Measurements from ENCODE around the gene AMBRA1.

The AMBRA1 gene

DNA sequence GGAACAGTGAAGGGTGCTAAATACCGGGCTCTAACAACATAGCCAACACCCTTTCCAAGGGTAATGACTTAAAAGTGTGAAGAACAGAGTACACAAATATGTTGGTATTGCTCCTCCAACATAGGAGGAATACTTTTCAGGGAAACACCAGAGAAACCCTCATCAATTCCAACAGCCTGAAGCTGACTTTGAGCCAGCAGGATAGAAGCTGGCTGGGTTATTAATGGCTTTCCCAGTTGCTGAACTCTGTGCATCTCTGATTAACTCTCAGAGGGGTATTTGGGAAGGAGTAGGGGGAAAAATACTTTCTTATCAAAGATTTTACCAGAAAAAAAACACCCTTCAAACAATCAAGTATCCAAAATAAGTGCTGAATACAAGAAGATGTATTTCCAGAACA, 95.6 kb downstream of the AMBRA1 start:
- no peak for DNase-seq

DNA sequence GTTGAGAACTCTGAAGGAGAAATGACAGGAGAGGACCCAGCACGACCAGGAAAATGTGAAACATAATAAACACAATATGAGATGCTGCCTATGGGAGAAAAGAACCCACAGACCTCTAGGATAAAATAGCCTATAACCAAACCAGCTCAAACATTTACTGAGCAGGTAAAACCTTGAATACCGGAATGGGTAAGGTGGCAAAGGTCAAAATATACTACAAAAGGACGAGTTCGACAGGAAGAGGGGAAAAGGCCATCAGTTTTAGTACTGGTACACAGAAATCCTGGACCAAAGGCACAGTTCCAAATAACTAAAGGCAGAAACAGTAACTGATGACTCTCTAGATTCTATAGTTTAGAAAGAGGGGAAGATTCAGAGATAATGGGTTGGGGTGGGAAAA, 96.3 kb downstream of the AMBRA1 start:
- DNase-seq: no peak

DNA sequence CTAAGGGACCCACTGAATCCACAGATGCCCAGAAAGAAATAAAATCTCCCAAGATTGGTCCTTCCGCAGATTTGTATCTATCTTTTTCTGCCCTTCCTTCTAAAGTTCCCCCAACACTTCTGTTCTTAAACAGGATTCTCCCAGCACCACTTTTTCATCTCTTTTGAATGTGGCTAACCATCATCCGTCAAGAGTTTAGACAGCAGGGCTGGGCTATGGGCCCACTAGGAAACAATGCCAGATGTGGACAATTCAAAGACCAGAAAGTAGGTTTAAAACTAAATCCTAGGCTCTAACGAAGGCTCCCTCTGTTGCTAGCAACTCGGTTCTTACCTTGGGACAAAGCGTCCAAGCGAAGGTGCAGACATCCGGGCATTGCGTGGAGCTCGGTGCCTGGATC, 100.0 kb downstream of the AMBRA1 start:
- DNase-seq: no peak

DNA sequence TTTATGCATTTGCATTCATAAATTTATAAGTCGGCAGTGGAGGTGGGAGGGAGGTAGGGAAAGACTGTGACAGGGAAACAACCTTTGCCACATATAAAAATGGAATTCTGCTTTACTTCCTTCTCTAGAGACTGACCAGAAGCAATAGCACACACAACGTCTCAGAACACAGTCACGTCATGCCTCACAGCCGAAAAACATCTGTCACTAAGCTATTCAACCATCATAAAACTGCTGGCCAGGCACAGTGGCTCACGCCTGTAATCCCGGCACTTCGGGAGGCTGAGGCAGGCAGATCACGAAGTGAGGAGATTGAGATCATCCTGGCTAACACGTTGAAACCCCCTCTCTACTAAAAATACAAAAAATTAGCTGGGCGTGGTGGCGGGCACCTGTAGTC, 101.3 kb downstream of the AMBRA1 start:
- no peak for DNase-seq

DNA sequence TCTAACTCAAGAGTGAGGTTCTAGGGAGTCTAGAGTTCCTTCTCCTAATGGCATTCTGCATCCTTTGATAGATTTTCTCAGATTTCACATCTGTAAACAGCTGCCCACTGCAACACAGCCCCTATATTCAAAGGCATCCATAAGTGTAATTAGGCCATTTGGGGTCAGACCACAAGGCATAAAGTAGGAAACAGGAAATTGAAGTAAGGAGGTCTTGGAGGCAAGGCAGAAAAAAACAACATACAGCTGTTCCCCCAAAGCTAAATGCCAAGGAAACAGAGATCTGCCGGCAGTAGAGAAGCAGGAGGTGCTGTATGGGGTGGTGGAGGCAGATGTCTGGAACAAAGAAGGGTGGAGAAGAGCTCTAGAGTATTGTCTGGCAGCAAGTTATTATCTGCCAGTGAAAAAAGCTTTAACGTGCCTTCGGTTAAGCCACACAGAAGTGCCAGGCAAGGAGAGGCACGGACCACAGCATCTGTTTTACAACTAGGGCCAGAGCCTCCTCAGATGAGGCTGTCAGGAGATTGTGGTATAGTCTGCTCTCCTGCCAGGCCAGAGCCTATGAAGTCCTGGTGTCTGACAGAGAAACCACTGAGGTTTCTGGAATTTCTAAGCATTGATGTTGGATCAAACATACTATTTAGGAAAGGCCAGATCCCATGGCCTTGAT, 102.0 kb downstream of the AMBRA1 start:
- DNase-seq: no peak

DNA sequence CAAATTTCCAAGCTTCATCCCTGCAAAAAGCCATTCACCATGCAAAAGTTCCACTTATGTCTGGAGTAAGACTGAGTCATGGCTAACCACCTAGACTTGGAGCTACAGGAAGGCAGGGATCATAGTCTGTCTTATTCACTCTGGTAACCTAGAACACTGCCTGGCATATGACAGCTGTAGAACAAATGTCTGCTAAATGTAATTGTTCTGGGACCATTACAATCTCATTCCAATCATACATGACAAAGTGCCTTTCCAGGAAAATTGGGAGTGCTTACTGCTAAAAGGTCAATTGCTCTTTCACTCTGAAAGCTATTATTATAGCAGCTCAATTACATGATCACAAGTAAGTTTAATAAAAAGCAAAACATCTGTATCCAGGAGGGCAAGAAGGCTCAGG, 103.2 kb downstream of the AMBRA1 start:
- no peak for DNase-seq

DNA sequence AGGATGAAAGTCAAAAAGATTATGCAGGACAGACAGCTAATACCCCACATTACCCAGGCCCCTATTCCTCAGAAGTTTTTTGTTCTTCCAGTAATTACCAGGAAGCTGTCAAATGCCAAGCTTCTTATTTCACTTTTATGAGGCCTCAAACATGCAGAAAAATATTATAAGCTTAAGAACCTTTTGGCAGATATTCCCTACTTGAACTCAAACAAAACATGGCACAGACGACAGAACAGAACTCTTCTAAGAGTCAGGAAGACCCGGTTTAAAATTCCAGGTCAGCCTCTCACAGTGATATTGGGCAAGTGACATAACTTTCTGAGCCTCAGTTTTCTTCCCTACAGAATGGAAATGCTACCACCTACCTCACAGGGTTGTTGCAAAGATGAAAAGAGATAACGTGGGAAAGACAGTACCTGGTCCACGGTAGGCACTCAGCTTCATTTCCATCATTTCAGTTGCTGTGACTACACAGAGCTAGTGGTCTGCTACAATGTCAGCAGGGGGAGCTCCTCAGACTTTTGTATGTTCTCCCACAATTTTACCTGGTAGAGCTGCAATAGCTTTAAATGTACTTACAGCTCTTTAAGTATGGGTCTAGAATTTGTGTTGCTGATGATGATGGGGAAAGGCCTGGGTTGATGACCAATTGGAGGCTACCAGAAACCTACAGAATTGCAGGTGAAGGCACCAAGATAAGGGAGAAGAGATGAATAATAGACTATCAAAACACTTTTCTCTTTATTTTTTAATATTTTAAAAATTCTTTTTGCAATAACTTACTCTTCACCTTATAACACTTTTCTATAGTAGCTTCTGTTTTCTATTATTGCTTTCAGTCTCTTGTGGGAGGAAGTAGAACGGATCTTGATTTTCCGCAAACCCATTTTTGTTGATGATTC, 103.9 kb downstream of the AMBRA1 start:
- peak; percentile 6 to 8 for DNase-seq

GRCh38 chr11:46485856-46486443, 107.9 kb downstream of the AMBRA1 start:
- no peak for DNase-seq

GRCh38 chr11:46484101-46484500, 109.7 kb downstream of the AMBRA1 start:
- no peak for DNase-seq

DNA sequence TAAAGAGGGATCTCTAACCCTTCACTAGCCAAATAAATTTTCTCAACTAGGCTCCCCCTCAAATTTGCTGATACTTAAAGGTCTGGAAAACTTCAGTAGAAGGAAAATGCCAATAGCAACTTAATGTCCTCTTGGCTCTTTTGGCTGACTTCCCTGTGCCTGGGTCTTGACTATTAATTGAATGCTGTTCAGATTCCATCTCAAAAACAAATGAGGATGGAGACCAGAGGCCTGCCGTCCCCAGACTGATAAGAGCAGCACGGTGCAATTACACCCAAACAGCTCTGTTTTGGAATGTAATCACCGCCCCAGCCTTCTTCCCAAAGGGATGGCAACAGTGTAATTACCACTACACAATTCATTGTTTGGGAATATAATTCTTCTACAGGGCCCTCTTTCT, 112.9 kb downstream of the AMBRA1 start:
- DNase-seq: no peak

GRCh38 chr11:46480166-46480726, 113.6 kb downstream of the AMBRA1 start:
- DNase-seq: no peak

DNA sequence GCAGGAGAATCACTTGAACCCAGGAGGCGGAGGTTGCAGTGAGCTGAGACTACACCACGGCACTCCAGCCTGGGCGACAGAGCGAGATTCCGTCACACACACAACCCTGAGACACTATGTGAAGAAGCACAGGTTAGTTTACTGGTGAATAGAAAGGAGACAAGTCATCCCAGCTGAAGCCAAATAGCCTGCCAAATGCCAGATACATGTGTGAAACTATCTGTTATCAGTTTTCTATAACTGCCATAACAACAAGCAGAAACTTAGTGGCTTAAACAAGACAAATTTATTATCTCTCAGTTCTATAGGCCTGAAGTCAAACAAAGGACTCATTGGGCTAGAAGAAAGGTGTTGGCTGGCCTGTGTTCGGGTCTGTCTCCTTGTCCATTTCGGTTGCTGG, 114.2 kb downstream of the AMBRA1 start:
- no peak for DNase-seq

GRCh38 chr11:46478196-46478595, 115.6 kb downstream of the AMBRA1 start:
- DNase-seq: no peak

- no peak for DNase-seq
These were observed 116.7 kb downstream of the AMBRA1 start for GRCh38 chr11:46477136-46477535.

GRCh38 chr11:46475926-46476545, 117.8 kb downstream of the AMBRA1 start:
- DNase-seq: no peak

- DNase-seq: no peak
These were observed 118.5 kb downstream of the AMBRA1 start for GRCh38 chr11:46475051-46475925.

GRCh38 chr11:46472662-46472994, 121.2 kb downstream of the AMBRA1 start:
- DNase-seq: no peak

DNA sequence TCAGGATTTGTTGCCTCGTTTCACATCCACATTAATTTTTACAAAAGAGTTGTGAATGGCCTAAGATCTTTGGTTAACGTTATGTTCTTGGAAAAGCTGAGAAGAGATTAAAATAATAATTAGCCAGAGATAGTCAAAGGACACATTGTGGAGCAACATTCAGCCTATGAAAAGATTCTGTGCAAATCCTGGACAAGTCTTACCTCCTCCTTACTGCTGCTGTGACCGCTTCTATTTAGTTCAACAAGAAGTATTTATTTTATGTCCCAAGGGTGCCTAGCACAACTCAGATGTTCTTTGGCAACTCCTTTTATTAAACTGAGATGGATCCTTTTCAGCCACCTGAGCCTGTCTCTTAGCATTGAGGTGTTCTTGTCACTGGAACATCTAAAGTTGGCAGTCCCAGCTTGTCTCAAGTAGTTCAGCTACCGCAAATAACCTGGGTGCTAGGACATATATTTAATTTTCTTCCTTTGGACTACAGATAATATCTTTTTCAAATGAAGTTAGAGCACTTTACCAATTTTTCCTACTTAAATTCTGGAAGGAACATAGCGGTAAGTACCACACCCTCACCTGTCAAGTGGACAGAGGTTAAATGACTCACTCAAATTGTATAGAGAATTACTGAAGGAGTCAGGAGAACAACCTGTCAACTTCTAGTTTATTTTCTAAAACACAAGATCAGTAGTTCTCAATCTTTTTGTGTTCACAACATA, 121.7 kb downstream of the AMBRA1 start:
- no peak for DNase-seq

DNA sequence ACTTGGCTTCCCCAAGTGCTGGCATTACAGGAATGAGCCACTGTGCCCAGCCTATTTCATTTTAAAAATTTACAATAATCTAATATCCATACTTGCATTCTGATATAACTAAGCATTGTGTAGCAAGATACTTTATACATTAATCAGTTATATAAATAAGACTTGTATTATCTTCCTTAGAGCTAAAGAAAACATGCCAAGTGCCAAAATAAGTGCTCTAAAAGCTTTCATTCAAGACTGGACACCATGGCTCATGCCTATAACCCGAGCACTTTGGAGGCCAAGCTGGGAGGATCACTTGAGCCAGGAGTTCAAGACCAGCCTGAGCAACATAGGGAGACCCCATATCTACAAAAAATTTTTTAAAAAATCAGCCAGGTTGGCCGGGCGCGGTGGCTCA, 123.9 kb downstream of the AMBRA1 start:
- DNase-seq: no peak

GRCh38 chr11:46465683-46466082, 128.1 kb downstream of the AMBRA1 start:
- no peak for DNase-seq

DNA sequence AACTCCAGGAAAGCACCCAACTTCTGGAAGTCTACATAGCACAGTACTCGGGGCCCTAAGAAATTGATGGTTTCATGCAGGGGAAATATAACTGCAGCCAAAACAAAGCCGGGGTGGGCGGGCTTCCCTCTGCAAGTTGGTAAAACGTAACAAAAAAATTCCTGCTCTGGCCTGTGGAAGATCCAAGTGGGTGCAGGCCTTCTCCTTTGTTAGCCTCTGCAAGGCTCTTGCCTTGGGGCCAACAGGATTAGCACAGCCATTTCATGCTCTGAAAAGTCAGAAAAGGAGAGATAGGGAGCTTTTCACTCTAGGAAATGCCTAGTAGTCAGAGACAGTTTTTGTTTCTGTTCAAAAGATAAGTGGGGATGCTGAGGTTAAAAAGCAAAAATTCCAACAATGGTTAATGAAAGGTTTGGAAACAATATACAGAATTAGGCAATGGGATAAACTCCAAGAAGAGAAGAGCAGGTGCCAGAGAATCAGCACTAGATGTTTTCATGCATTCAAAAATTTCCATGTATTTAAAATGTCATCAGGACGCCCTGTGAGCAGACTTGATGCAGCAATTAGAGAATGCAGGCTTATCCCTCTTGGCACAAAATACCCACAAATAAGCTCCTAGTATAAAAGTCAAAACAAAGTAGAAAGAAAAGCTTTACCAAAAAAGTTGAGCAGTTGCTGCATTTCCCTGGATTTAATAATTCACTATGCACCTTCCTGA, 130.0 kb downstream of the AMBRA1 start:
- DNase-seq: no peak

Measured in activated CD4-positive, alpha-beta T cell treated with anti-CD3 and anti-CD28 coated beads, Interleukin-2, amount 50 U/mL, for 4 hours (primary cell).